ENCODE data around the gene MAML3. TPM values are rescaled to one million over a fixed set of nuclear protein-coding genes. Genes with fewer than 3 reads are reported as not detected.
A peak's percentile ranks its signal among the peaks of the same experiment; 100 is the strongest.

Gene MAML3
- total RNA-seq, 1 donor, result 0.72 TPM

DNA sequence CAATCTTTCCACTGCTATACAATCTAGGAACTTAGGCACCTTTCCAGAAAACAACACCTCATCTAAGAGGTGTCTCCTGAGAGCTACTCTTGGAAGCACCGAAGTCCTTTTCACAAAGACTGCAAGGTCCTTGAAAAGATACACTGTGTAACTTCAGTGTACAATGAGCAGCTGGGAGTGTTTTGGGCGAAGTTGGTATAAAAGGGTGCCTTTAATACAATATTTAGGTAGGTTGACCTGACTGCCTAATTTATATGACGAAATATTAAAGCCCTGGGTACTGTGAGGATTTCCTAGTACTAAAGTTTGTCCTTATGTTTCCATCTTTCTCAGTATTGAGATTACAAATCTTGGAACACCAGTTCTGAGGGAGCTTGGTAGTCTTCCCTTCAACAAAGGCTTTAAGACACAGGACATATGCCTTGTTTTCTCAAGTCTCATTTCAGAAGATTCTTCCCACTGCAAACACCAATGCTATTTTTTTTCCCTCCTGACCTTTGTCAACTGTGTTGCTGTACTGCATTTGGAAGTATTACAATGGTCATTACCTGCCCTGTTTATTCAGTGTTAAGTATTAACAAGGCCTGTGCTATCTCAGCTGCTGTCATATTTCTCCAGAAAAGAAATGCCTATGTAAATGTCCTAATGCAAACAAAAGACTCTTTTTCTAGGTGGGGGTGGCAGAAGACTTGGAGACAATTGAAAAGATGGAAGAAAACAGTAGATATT is 134.2 kb downstream of the MAML3 start:
- Histone ChIP-seq H3K4me1 (ENCODE audit: insufficient read depth, low read length) (no peaks in the 10 kb centered on the region), H4K20me1 (ENCODE audit: insufficient read depth, low read length) (no peaks in the 10 kb centered on the region), H3K79me2 (ENCODE audit: insufficient read depth, low read length) (no peaks in the 10 kb centered on the region), H3K9me3 (ENCODE audit: low read depth, low read length) (no peaks in the 10 kb centered on the region), H3K4me3 (ENCODE audit: insufficient read depth, low read length) (no peak overlapping the region), H2AFZ (ENCODE audit: low read length) (no peak overlapping the region), H3K36me3 (ENCODE audit: insufficient read depth, low read length) (no peaks in the 10 kb centered on the region), H3K27ac (ENCODE audit: low read depth, low read length) (no peak overlapping the region), H3K4me2 (ENCODE audit: insufficient read depth, low read length) (no peak overlapping the region), H3K27me3 (ENCODE audit: insufficient read depth, low read length) (no peaks in the 10 kb centered on the region)
- no peak for TF ChIP-seq CTCF (IDR thresholded peaks at IDR 0.05; ENCODE audit: extremely low read depth, low read depth, low read length)
- no peak for DNase-seq (ENCODE audit: insufficient read length, low spot score, missing footprints)

DNA sequence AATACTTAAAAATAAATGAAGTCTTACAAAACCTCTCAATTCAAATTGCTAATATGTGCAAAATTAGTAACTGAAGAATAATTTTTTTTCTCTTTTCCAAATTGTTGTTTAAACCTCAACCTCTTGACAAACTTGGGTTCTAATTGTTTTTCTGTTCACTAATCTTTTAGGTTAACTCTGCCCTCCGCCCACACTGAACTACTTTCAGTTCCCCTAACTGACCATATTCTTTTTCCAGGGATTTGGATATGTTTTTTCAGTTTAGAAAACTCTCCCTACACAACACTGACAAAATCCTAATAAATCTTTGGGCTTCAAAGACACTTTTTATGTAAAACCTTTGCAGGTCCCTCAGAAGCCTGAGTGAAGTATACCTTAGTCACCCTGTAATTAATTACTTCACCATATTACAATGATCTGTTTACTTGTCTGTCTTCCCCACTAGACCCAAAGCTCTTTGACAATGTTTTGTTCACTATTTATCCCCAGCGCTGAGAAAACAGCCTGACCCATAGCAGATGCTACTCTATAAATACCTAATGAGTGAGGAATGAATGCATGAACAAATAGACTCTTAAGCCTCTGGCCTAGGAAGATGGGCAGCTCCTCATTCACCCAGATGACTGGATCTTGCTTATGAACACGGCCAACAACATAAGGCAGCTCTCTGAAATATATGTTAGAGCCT is 134.9 kb downstream of the MAML3 start:
- H3K36me3 ChIP-seq (ENCODE audit: insufficient read depth, low read length), result no peaks in the 10 kb centered on the region
- no peak overlapping the region for H3K27ac ChIP-seq (ENCODE audit: low read depth, low read length)
- H3K9me3 ChIP-seq (ENCODE audit: low read depth, low read length), result no peaks in the 10 kb centered on the region
- no peak overlapping the region for H3K4me3 ChIP-seq (ENCODE audit: insufficient read depth, low read length)
- no peaks in the 10 kb centered on the region for H3K4me1 ChIP-seq (ENCODE audit: insufficient read depth, low read length)
- no peak for TF ChIP-seq CTCF (IDR thresholded peaks at IDR 0.05; ENCODE audit: extremely low read depth, low read depth, low read length)
- no peak overlapping the region for H3K4me2 ChIP-seq (ENCODE audit: insufficient read depth, low read length)
- no peaks in the 10 kb centered on the region for H4K20me1 ChIP-seq (ENCODE audit: insufficient read depth, low read length)
- H3K79me2 ChIP-seq (ENCODE audit: insufficient read depth, low read length), result no peaks in the 10 kb centered on the region
- no peaks in the 10 kb centered on the region for H3K27me3 ChIP-seq (ENCODE audit: insufficient read depth, low read length)
- DNase-seq (ENCODE audit: insufficient read length, low spot score, missing footprints), result no peak
- no peak overlapping the region for H2AFZ ChIP-seq (ENCODE audit: low read length)

DNA sequence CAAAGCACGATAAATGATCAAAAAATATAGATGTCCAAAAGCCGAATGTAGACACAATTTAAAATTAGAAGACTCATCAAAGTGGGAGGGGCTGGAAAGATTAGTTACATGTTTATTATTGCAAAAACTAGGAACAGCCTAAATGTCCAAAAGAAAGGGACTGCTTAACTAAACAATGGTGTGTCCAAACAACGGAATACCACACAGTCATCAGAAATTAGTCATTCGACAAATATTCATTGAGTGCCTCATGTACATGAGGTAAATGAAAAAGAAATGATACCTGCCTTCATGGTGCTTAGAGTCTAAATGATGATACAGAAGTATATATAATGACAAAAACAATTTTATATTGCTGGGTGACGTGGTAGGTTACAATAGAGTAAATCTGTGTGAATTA is 139.7 kb downstream of the MAML3 start:
- Histone ChIP-seq H4K20me1 (ENCODE audit: insufficient read depth, low read length) (no peaks in the 10 kb centered on the region), H3K4me3 (ENCODE audit: insufficient read depth, low read length) (no peak overlapping the region), H3K9me3 (ENCODE audit: low read depth, low read length) (no peaks in the 10 kb centered on the region), H3K4me1 (ENCODE audit: insufficient read depth, low read length) (peaks cover 12% of the 10 kb centered on the region), H3K4me2 (ENCODE audit: insufficient read depth, low read length) (no peak overlapping the region), H3K79me2 (ENCODE audit: insufficient read depth, low read length) (no peaks in the 10 kb centered on the region), H3K27ac (ENCODE audit: low read depth, low read length) (no peak overlapping the region), H2AFZ (ENCODE audit: low read length) (no peak overlapping the region), H3K27me3 (ENCODE audit: insufficient read depth, low read length) (no peaks in the 10 kb centered on the region), H3K36me3 (ENCODE audit: insufficient read depth, low read length) (no peaks in the 10 kb centered on the region)
- TF ChIP-seq CTCF (IDR thresholded peaks at IDR 0.05; ENCODE audit: extremely low read depth, low read depth, low read length), result no peak
- no peak for DNase-seq (ENCODE audit: insufficient read length, low spot score, missing footprints)

DNA sequence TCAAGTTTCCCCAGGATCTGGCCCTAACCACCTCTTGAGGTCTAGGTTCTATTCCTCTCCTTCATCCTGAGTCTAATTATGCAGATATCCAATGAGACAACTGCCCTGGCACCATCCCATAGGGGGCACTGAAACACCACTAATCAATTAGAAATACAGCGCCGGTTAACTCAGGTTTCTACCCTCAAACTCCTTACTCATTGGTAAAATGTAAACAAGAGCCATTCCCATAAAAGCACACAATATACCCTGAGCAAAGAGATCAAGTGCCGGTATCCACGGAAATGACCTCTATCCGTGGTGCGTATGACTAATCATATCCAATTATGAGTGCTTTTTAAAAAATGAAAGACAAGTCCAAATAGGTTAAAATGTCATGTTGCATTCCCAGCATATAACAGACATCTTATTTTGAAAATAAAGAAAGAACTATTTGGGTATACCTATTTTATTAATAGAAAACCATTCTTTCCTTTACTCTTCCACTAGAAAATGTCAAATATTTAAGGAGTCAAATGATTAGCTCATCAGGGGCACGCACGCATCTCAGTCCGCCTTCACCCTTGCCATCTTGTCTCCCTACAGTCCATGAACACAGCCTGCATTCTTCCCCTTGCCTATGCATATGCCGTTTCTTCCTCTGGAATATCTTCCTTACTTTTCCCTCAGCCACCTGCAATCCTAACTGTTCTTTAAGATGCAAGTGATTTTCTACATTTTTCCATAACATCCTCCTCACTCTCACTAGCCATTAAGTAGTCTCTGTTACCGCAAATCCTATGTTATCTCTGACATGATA is 141.1 kb downstream of the MAML3 start:
- H3K27ac ChIP-seq (ENCODE audit: low read depth, low read length), result no peak overlapping the region
- H2AFZ ChIP-seq (ENCODE audit: low read length), result no peak overlapping the region
- H3K79me2 ChIP-seq (ENCODE audit: insufficient read depth, low read length), result no peaks in the 10 kb centered on the region
- peak overlapping the region; percentile 16 for H3K4me2 ChIP-seq (ENCODE audit: insufficient read depth, low read length)
- peaks cover 12% of the 10 kb centered on the region for H3K4me1 ChIP-seq (ENCODE audit: insufficient read depth, low read length)
- H3K36me3 ChIP-seq (ENCODE audit: insufficient read depth, low read length), result no peaks in the 10 kb centered on the region
- no peak overlapping the region for H3K4me3 ChIP-seq (ENCODE audit: insufficient read depth, low read length)
- peak; percentile 68 for DNase-seq (ENCODE audit: insufficient read length, low spot score, missing footprints)
- TF ChIP-seq CTCF (IDR thresholded peaks at IDR 0.05; ENCODE audit: extremely low read depth, low read depth, low read length), result peak; percentile 83
- no peaks in the 10 kb centered on the region for H3K9me3 ChIP-seq (ENCODE audit: low read depth, low read length)
- H3K27me3 ChIP-seq (ENCODE audit: insufficient read depth, low read length), result no peaks in the 10 kb centered on the region
- no peaks in the 10 kb centered on the region for H4K20me1 ChIP-seq (ENCODE audit: insufficient read depth, low read length)

All from osteoblast (primary cell).